COLO668 (cell line): ENCODE results near the gene CST11.
"Not testable (repeated sequence)": the region's sequence is repeated elsewhere in the genome, so short reads cannot be mapped to it uniquely, and the experiment has no call there.

Experiments used
- DNase-seq: peaks from one replicate; lab custom pipeline; 2025; ENCODE audit not compliant: unreplicated experiment; lab: John Stamatoyannopoulos, UW

CST11 gene, protein sequence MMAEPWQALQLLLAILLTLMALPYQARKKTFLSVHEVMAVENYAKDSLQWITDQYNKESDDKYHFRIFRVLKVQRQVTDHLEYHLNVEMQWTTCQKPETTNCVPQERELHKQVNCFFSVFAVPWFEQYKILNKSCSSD

DNA sequence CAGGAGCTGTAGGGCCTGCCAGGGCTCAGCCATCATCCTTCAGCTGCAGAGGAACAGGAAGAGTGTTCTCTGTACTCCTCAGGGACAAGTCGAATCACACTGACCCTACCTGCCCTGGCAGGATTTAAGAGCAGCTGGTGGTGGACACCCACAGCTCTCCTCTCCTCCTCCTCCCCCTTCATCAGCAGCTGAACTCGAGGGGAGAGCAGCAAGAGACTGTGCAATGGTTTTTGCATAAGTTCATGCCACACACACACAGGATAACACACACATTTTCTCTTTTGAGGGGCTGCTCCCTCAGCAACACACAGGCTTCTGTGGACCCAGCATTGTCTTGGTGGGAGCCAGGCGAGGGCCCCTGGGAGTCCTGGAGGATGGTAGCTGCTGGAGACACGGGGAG lies at the start of gene CST11:
Gene CST11 (minus strand): TSS at position 101 of the 400 bp plus-strand sequence. CDS start 65 bp downstream, at position 36.
- DNase-seq: no peak

DNA sequence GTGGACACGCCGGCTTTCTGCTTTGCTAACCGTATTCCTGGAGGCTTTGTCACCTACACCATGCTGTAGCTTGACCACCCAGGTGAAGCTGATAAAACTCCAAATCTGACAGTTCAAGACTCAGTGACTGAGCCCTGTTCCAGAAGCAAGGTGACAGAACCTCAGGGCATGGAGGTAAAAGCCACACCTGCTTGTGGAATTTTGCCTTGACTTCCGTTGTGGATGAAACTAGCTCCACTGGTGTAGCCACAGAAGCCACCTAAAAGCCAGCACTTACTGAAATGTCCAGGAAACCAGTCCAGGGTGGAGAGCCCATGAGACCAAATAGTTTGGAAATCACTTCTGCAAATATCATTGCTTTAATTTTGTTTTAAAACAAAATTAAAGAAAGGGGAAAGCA lies 49.2 kb upstream of the CST11 start:
- no peak for DNase-seq

DNA sequence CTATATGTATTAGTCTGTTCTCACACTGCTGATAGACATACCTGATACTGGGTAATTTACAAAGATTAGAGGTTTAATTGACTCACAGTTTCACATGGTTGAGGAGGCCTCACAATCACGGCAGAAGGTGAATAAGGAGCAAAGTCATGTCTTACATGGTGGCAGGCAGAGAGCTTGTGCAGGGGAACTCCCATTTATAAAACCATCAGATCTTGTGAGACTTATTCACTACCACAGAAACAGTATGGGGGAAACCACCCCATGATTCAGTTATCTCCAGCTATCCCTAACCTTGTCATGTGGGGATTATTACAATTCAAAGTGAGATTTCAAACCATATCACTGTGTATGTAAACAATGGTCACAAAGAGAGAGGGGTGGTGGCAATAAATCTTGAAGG lies 44.9 kb upstream of the CST11 start:
- no peak for DNase-seq

DNA sequence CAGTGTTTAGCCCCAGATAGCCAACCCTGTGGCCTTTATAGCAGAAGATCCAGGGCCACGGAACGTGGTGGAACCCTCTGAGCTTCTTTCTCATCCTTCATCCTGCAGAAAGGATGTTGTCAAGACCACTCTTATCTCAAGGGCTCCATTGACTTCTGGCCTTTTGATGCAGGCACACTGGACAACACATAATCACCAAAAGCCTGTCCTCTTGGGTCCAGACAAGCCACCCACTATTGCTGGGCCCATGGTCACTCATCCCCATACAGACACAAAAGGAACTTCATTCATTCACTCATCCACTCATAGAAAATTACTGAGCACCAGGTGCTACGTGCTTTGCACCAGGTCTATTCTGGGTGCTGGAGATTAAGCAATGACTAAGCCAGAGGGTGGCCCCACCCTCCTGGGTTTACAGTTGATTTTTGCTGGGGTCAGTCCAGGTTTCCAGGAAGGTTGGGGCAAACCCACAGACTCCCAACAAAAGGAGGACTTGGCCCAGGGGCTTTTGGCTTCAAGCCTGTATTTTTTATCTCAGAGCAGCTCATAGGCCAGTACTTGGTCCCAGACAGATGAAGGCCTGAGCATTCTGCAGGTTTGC lies 40.6 kb upstream of the CST11 start:
- no peak for DNase-seq

DNA sequence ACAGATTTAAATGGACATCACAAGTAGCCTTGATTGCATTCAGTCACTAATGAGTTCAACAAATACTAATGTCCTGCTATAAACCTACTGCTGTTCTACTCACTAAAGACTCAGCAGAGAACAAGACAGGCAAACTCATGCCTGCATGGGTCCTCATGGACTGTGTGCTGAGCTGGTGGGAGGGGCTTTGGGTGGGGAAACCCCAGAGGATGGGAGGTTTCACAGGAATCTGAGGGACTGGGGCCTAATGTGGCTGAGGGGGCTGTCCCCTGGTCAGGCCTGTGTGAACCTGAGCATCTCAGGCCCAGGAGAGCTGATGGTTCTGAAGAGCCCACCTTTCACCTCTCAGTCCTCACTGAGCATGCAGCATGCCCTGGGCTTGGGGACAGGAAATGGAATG lies 39.6 kb upstream of the CST11 start:
- DNase-seq: no peak

DNA sequence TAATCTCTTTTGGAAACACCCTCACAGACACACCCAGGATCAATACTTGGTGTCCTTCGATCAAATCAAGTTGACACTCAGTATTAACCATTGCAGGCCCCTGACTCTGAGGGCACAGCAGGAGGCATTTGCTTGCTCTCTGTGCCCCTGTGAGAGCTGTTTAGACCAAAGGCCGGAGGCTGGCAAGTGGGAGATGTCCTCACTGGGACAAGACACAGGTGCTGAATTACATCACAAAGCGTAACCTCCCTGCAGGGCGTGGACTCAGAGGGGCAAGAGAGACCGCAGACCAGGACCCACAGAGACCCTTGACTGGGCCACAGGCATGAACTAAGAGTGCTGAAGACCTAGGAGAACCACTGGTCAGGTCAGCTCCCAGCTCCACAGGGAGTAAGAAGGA lies 38.1 kb upstream of the CST11 start, which contains the start of gene CST8:
Gene CST8 (plus strand): TSS at position 301 of the 400 bp plus-strand sequence. CDS start 551 bp downstream, outside the sequence.
- DNase-seq: no peak

DNA sequence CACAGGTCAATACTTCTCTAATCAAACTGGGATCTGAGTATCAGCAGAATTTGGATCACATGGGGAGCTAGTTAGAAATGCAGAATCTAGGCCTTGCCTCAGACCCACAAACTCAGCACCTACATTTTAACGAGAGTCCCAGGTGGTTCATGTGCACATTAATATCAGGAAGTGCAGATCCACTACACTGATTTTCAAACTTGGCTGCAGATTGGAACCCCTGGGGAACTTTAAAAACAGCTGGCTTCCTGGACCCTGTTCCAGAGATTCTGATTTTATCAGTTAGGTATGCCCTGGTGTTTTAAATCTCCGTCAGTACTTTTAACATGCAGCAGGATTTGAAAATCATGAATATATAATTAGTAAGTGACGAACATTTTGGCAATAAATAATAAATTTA lies 36.3 kb upstream of the CST11 start:
- DNase-seq: no peak

DNA sequence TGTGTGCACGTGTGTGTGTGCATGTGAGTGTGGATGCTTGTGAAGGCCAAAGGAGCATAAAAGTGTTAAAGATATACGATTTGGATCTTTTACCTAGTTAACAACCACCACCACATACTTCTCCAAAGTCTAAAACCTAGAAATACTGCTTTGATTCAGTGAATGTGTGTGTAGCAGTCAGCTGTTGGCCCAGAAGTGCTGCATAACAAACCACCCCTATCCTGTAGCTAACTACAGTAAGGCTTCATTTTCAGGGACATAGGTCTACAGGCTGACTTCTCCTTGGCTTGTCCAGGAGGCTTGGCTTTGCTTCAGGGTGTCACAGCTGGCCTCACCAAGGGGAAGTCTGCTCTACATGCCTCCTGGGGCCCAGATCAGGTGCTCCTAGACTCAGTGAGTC lies 35.8 kb upstream of the CST11 start:
- DNase-seq: no peak

DNA sequence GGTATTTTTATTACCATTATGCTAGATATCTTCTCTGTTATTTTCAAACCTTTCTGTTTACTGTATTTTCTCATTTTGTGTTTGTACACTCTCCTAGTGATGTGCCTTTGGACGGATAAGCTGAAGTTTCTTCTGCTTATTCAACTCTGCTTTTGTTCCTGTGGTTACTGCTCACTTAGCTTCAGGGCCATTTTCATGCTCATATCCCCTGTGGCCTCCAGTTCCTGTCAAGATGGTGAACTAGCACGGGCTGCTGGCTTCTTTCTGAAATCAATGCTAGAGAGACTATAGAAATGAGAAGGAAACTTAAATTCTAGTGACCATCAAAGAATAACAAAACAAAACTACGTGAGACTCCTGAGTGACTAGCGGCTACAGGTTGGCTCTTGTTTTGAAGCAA lies 31.4 kb upstream of the CST11 start:
- no peak for DNase-seq

DNA sequence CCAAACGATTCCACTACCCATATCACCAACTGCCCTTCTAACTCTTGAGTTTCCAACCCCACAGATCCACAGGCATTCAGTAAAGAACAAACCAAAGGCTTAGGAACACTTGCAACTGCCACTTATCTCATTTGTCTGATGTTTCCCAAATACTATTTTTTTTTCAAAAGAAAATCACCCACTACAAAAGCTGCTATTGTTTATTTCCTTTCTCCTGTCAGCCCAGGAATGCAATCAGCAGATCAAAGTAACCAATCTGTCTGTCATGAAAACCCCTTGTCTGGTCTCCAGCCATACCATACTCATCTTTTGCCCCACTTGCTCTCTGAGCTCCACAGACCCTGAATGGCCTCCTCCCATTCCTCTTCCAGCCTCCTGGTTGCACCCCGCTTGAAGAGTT lies 29.5 kb upstream of the CST11 start:
- DNase-seq: no peak

DNA sequence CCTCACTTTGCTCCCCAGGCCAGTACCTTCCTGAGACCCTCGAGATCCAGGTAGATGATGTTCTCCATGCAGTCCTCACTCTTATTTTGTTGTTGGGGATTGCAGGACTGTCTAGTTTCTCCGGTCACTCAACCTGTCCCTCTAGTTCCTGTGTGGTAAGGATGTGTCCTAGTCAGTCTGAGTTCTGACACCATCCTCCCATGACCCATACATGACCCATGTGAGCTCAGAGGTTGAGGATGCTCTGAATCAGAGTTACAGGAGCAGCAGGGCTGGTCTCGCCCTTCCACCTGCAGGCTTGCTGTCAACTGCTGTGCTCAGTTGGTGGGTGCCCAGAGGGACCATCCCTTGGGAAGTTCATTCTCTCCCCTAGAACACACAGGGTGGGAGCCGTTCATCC lies 26.4 kb upstream of the CST11 start:
- DNase-seq: no peak

DNA sequence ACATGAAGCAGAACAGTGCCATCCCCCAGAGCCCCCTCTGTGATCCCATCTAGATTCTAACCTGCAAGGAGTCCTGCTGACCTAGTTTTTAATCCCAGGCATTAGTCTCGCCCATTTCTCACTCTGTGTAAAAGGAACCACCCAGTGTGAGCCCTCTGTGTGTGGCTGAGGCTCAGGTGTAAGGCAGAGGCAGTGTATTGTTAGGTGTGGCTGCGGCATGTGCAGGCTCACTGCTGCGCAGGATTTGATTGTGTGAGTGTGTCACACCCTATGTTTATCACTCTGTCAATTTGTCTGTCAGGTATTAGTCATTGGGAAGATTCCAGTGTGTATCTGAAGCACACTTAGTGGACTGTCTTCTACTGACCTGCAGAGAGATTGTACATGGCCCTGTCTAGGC lies 24.5 kb upstream of the CST11 start:
- no peak for DNase-seq

DNA sequence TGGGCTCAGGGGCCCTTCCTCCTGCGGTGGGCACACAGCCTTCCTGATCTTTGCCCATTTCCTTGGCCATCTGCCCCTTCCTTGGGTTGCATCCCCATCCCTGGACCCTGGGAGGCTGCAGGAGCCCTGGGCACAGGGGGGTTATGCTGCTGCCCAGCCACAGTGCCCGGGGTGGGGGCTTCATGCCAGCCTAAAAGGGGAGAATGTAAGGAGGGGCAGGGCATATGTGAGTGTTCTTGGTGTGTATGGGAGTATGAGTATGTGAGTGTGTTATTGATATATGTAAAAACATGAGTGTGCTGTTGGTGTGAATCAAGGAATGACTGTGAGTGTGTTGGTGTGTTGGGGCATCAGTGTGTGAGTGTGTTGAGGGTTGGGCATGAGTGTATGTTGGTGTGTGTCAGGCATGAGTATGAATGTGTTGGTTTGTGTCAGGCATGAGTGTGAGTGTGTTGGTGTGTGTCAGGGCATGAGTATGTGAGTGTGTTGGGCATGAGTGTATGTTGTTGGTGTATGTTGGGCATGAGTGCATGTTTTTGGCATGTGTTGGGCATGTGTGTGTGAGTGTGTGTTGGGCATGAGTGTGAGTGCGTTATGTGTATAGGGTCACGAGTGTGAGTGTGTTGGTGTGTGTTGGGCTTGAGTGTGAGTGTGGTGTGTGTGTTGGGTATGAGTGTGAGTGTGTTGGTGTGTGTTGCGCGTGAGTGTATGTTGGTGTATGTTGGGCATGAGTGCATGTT lies 23.5 kb upstream of the CST11 start:
- DNase-seq: no peak

DNA sequence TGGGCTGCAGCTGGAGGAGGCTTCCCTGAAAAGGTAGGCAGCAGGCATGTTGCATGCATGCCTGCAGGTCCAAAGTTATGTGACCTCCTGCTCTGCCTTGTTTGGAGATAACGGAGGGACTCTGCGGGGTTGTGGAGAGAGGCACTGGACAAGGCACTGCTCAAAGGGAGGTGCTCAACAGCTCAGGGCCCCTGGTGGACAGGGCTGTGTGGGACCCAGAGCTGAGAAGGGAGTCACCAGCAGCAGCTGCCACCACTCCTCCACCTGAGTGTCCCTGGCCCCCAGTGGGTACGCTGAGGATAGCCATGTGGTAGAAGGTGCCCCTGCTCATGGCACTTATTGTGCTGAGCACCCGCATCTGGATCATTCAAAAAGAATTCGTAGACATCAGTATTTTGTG lies 22.7 kb upstream of the CST11 start:
- no peak for DNase-seq

DNA sequence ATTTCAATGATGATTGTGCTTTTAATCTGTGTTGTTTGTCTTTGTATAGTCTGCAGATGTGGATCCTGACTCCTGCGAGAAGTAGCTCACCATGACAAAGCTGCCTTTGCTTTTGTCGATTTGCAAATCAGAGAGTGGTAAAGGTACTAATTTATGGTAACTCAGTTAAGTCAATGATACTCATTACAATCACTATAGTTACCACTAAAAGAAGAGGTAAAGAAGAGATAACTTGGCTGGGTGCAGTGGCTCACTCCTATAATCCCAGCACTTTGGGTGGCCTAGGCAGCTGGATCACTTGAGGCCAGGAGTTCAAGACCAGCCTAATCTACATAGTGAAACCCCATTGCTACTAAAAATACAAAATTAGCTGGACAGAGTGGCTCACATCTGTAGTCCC lies 20.6 kb upstream of the CST11 start:
- not testable (repeated sequence) for DNase-seq

DNA sequence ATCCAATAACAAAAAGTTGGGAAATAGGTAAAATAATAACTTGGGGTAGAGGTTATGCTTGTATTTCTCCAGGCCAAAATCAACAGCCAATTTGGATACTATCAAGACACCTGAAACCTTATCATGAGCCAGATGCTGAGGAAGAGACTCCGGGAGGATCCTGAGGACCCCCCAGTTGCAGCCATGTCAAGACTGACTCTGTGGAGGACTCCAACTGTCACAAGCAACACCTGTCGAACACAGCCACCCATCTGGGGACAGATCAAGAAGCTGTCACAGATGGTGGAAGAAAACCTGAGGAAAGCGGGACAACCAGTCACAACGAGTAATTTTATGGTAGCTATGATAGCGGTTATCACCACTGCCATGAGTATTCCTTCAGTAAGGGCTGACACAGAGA lies 19.6 kb upstream of the CST11 start:
- DNase-seq: not testable (repeated sequence)

DNA sequence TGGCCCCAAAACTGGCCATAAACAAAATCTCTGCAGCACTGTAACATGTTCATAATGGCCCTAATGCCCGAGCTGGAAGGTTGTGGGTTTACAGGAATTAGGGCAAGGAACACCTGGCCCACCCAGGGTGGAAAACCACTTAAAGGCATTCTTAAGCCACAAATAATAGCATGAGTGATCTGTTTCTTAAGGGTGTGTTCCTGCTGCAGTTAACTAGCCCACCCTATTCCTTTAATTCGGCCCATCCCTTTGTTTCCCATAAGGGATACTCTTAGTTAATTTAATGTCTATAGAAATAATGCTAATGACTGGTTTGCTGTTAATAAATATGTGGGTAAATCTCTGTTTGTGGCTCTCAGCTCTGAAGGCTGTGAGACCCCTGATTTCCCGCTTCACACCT lies 14.3 kb upstream of the CST11 start:
- DNase-seq: not testable (repeated sequence)

DNA sequence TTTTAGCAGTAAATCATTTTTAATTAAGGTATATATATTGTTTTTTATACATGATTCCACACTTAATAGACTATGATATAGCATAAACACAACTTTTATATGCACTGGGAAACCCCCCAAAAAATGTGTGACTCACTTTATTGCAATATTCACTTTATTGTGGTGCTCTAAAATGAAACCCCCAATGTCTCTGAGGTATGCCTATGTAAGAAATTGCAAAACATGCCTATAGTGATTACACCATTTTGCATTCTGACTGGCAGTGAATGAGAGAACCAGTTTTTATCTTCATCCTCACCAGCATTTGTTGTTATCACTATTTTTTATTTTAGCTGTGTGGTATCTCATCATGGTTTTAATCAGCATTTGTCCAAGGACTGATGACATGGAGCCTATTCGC lies 8.5 kb upstream of the CST11 start:
- no peak for DNase-seq

DNA sequence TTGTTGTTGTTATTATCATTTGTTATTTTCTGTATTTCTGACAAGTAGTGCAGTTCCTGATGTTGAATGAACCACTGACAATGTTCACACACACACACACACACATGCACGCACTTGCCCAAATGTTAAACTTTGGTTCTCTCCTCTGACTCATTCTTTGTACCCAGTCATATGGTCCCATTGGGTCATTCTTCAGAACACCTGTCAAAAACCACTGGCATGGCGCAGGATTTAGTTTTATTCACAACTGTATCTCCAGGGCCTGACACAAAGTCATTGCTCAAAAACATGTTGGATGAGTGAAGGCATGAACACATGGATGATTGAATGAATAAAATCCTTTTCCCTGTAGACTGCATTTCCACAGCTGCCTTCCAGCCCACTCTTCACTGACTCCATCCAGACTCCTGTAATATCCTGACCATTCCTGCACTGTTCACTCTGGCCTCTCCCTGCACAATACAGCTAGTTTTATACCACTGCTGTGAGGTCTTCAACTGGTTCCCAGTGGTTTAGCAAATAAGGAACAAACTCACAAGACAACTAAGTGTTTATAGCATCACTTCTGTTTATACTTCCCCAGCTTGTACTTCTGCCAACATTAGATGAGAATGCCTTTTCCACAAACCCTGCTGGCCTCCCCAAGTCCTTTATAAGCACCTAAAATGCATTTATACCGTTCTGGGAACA lies 6.9 kb upstream of the CST11 start:
- DNase-seq: no peak

DNA sequence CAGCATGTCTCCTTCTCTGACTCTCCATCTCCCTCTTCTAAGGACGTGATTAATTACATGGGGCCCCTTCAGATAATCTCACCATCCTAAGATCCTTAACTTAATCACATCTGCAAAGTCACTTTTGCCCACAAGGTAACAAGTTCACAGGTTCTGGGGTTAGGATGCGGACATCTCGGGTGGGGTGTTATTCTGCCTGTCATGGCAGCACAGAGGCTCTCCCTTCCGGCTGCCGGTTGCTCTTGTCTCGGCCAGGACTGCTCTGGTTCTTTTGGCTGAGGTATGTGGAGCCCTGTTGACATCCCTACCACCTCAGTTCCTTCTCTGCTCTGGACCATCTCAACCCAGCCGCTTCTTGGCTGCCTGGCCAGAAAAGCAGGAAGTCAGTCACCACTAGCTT lies 4.2 kb upstream of the CST11 start:
- DNase-seq: no peak

DNA sequence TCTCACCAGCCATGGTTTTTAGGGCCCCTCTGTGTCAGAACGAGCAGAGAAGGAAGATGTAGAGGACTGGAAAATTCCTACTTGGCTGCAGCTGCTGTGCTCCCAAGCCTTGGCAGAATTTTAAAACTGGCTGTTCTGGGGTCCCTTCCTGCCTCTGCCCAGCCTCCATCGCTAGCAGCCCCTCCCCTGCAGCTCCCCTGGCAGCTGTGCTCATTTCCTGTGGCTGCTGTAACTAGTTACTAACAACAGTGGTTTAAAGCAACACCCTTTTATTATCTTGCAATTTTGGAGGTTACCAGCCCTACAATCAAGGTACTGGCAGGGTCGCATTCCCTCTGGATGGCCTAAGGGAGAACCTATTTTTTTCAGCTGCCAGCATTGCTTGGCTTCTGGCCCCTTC lies 3.7 kb upstream of the CST11 start:
- no peak for DNase-seq

DNA sequence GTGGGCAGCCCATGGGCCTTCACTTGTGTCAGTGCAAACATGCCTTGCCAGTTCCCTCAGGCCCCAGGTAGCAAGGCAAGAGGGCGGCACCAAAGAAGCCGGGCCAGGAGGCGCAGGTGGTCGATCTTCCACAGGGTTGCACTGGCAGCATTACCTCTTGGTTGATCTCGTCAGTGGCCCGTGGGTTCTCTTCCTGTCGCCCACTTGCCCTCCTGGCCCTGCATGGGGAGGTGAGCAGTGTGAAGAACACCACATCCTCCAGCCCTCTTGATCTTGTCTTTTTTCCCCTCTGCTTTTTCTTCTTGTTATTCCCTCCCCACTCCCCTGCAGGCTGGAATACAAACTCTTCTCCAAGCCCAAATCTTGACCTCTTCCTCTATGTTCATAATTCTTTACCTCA lies 3.0 kb upstream of the CST11 start:
- no peak for DNase-seq
